Activated naive CD4-positive, alpha-beta T cell treated with anti-CD3 and anti-CD28 coated beads, Interleukin-2, amount 50 U/mL, for 24 hours (primary cell): ENCODE measurements around the gene ATOH7.
A peak's percentile ranks its signal among the peaks of the same experiment; 100 is the strongest.
"Not testable (repeated sequence)": the region's sequence is repeated elsewhere in the genome, so short reads cannot be mapped to it uniquely, and the experiment has no call there.

ENCODE experiments used
- H3K27ac Mint-ChIP-seq: one replicate; pipeline ENCODE4 v1.8.0; 2021; ENCODE audit warnings: mild to moderate bottlenecking, mixed read lengths
- H3K27me3 Mint-ChIP-seq: one replicate; pipeline ENCODE4 v1.8.0; 2021; ENCODE audit warnings: mixed read lengths
- H3K36me3 Mint-ChIP-seq: one replicate; pipeline ENCODE4 v1.8.0; 2021; ENCODE audit warnings: mixed read lengths
- H3K4me1 Mint-ChIP-seq: one replicate; pipeline ENCODE4 v1.8.0; 2021; ENCODE audit warnings: mixed read lengths
- H3K4me3 Mint-ChIP-seq: one replicate; pipeline ENCODE4 v1.8.0; 2021; ENCODE audit warnings: mild to moderate bottlenecking, mixed read lengths
- H3K9me3 Mint-ChIP-seq: one replicate; pipeline ENCODE4 v1.8.0; 2021; ENCODE audit warnings: mixed read lengths

The ATOH7 gene

GRCh38 chr10:68231817-68232251 is at the start of gene ATOH7:
ATOH7 (minus strand) TSS chr10:68232113; CDS start chr10:68231677, 436 bp downstream.
- Mint-ChIP-seq H3K27ac (no peak within 1 kb of the TSS), H3K4me1 (peaks cover 3% of the 10 kb centered on the region), H3K36me3 (no peaks in the 10 kb centered on the region), H3K4me3 (peak within 1 kb of the TSS; percentile 85), H3K27me3 (peaks cover 24% of the 10 kb centered on the region), H3K9me3 (no peaks in the 10 kb centered on the region)

- no peak overlapping the region for H3K4me3 Mint-ChIP-seq
- H3K4me1 Mint-ChIP-seq, result peaks cover 6% of the 10 kb centered on the region
- peaks cover 8% of the 10 kb centered on the region for H3K9me3 Mint-ChIP-seq
- no peaks in the 10 kb centered on the region for H3K27me3 Mint-ChIP-seq
- peaks cover 7% of the 10 kb centered on the region for H3K36me3 Mint-ChIP-seq
- H3K27ac Mint-ChIP-seq, result no peak overlapping the region
These were observed 48.8 kb upstream of the ATOH7 start for GRCh38 chr10:68280758-68281157.

GRCh38 chr10:68278906-68279753 is 47.2 kb upstream of the ATOH7 start:
- not testable (repeated sequence) for H3K4me1 Mint-ChIP-seq, H3K4me3 Mint-ChIP-seq, H3K36me3 Mint-ChIP-seq, H3K27me3 Mint-ChIP-seq, H3K9me3 Mint-ChIP-seq, H3K27ac Mint-ChIP-seq

GRCh38 chr10:68277814-68278213 is 45.9 kb upstream of the ATOH7 start:
- H3K4me1 Mint-ChIP-seq, H3K27me3 Mint-ChIP-seq, H3K27ac Mint-ChIP-seq, H3K36me3 Mint-ChIP-seq, H3K9me3 Mint-ChIP-seq, H3K4me3 Mint-ChIP-seq: not testable (repeated sequence)

GRCh38 chr10:68276224-68276623 is 44.3 kb upstream of the ATOH7 start:
- no peak overlapping the region for H3K27ac Mint-ChIP-seq
- peaks cover 8% of the 10 kb centered on the region for H3K9me3 Mint-ChIP-seq
- H3K4me1 Mint-ChIP-seq, result no peaks in the 10 kb centered on the region
- no peak overlapping the region for H3K4me3 Mint-ChIP-seq
- peaks cover 7% of the 10 kb centered on the region for H3K36me3 Mint-ChIP-seq
- H3K27me3 Mint-ChIP-seq, result no peaks in the 10 kb centered on the region

- no peak overlapping the region for H3K27ac Mint-ChIP-seq
- H3K4me1 Mint-ChIP-seq, result no peaks in the 10 kb centered on the region
- H3K36me3 Mint-ChIP-seq, result peaks cover 7% of the 10 kb centered on the region
- H3K9me3 Mint-ChIP-seq, result peaks cover 8% of the 10 kb centered on the region
- H3K27me3 Mint-ChIP-seq, result no peaks in the 10 kb centered on the region
- H3K4me3 Mint-ChIP-seq, result no peak overlapping the region
These were observed 43.8 kb upstream of the ATOH7 start for GRCh38 chr10:68275600-68276126.

- Mint-ChIP-seq H3K27ac (no peak overlapping the region), H3K27me3 (no peaks in the 10 kb centered on the region), H3K4me1 (no peaks in the 10 kb centered on the region), H3K4me3 (no peak overlapping the region), H3K9me3 (peaks cover 8% of the 10 kb centered on the region), H3K36me3 (peaks cover 7% of the 10 kb centered on the region)
These were observed 40.9 kb upstream of the ATOH7 start for GRCh38 chr10:68272833-68273232.

GRCh38 chr10:68271196-68271882 is 39.4 kb upstream of the ATOH7 start:
- Mint-ChIP-seq H3K9me3 (no peaks in the 10 kb centered on the region), H3K4me3 (no peak overlapping the region), H3K27ac (no peak overlapping the region), H3K27me3 (peaks cover under 1% of the 10 kb centered on the region), H3K36me3 (peaks cover 1% of the 10 kb centered on the region), H3K4me1 (no peaks in the 10 kb centered on the region)

GRCh38 chr10:68269562-68270290 is 37.8 kb upstream of the ATOH7 start:
- H3K27me3 Mint-ChIP-seq, result peaks cover 2% of the 10 kb centered on the region
- no peaks in the 10 kb centered on the region for H3K4me1 Mint-ChIP-seq
- H3K27ac Mint-ChIP-seq, result no peak overlapping the region
- H3K36me3 Mint-ChIP-seq, result no peaks in the 10 kb centered on the region
- no peaks in the 10 kb centered on the region for H3K9me3 Mint-ChIP-seq
- no peak overlapping the region for H3K4me3 Mint-ChIP-seq

GRCh38 chr10:68261132-68261856 is 29.4 kb upstream of the ATOH7 start:
- Mint-ChIP-seq H3K36me3 (no peaks in the 10 kb centered on the region), H3K4me1 (no peaks in the 10 kb centered on the region), H3K4me3 (no peak overlapping the region), H3K9me3 (no peaks in the 10 kb centered on the region), H3K27me3 (peaks cover 3% of the 10 kb centered on the region), H3K27ac (no peak overlapping the region)

- H3K4me3 Mint-ChIP-seq, result no peak overlapping the region
- peaks cover 5% of the 10 kb centered on the region for H3K27me3 Mint-ChIP-seq
- no peaks in the 10 kb centered on the region for H3K4me1 Mint-ChIP-seq
- no peaks in the 10 kb centered on the region for H3K9me3 Mint-ChIP-seq
- no peak overlapping the region for H3K27ac Mint-ChIP-seq
- no peaks in the 10 kb centered on the region for H3K36me3 Mint-ChIP-seq
These were observed 21.4 kb upstream of the ATOH7 start for GRCh38 chr10:68253346-68253745.

- Mint-ChIP-seq H3K36me3 (no peaks in the 10 kb centered on the region), H3K27me3 (peaks cover 3% of the 10 kb centered on the region), H3K4me1 (no peaks in the 10 kb centered on the region), H3K27ac (no peak overlapping the region), H3K4me3 (no peak overlapping the region), H3K9me3 (no peaks in the 10 kb centered on the region)
These were observed 19.9 kb upstream of the ATOH7 start for GRCh38 chr10:68251625-68252495.

GRCh38 chr10:68251151-68251550 is 19.2 kb upstream of the ATOH7 start:
- Mint-ChIP-seq H3K27me3 (peaks cover 3% of the 10 kb centered on the region), H3K4me3 (no peak overlapping the region), H3K4me1 (no peaks in the 10 kb centered on the region), H3K36me3 (no peaks in the 10 kb centered on the region), H3K9me3 (no peaks in the 10 kb centered on the region), H3K27ac (no peak overlapping the region)

GRCh38 chr10:68249297-68249696 is 17.4 kb upstream of the ATOH7 start:
- no peak overlapping the region for H3K27ac Mint-ChIP-seq
- no peaks in the 10 kb centered on the region for H3K36me3 Mint-ChIP-seq
- no peaks in the 10 kb centered on the region for H3K4me1 Mint-ChIP-seq
- no peaks in the 10 kb centered on the region for H3K9me3 Mint-ChIP-seq
- no peaks in the 10 kb centered on the region for H3K27me3 Mint-ChIP-seq
- H3K4me3 Mint-ChIP-seq, result no peak overlapping the region
